ENCODE data around the gene M1AP. TPM values are rescaled to one million over a fixed set of nuclear protein-coding genes. Genes with fewer than 3 reads are reported as not detected.

M1AP gene
- total RNA-seq, 1 experiment from 2014 or later, result not detected

GRCh38 chr2:74668087-74668486 lies 20.0 kb upstream of the M1AP start:
- H3K4me3 Mint-ChIP-seq (ENCODE audit: unreplicated experiment), result no peak overlapping the region
- ChIA-PET POLR2A (interaction anchor here (1.0 kb wide), 1 partner anchor 14 kb away, joined by 3 read pairs; the partner anchor contains the start of gene SEMA4F), CTCF (no interaction called here)
- TF ChIP-seq CTCF (IDR thresholded peaks at IDR 0.05; ENCODE audit: insufficient read depth in 1 of 2, low read depth in 1 of 2, low read length in 1 of 2, severe bottlenecking in 1 of 2, unreplicated experiment in 1 of 2), result no peak
- intact Hi-C loops (cut with micrococcal nuclease; ENCODE audit: unreplicated experiment), result no loop called here
- H3K27me3 Mint-ChIP-seq (ENCODE audit: insufficient read depth, unreplicated experiment), result no peaks in the 10 kb centered on the region
- Histone ChIP-seq H3K9me3 (no peaks in the 10 kb centered on the region), H3K36me3 (ENCODE audit: control insufficient read depth, insufficient read depth, low read length) (no peaks in the 10 kb centered on the region), H3K27me3 (replicated peaks; ENCODE audit: control insufficient read depth, insufficient read depth, low read length) (no peaks in the 10 kb centered on the region), H3K4me3 (ENCODE audit: low read depth, low read length) (no peak overlapping the region), H3K4me1 (no peaks in the 10 kb centered on the region)
- DNase-seq, result no peak
- H3K9me3 Mint-ChIP-seq (ENCODE audit: unreplicated experiment), result no peaks in the 10 kb centered on the region
- no peaks in the 10 kb centered on the region for H3K36me3 Mint-ChIP-seq (ENCODE audit: insufficient read depth, unreplicated experiment)
- no peaks in the 10 kb centered on the region for H3K4me1 Mint-ChIP-seq (ENCODE audit: low read depth, unreplicated experiment)
- H3K27ac Mint-ChIP-seq (ENCODE audit: unreplicated experiment), result no peak overlapping the region
- BruUV-seq (replicated peaks), result no TSS peak

DNA sequence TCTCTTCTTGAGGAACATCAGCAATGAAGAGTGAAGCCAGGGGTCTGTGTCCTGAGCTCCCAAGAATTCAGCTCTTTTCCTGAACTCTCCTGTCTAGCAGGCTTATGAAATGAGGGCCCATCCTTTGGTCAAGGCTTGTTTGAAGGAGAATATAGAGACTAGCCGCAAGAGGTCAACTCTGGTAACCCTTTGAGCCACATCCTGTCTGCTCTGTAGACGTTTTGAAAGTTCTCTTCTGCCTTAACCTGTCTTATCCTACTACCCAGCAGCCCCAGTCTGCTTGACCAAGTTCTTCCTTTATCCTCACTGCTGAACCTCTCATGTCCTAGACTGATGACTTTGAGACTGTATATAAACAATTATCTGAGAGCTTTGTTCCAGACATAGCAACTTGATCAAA lies 11.3 kb upstream of the M1AP start:
- no peaks in the 10 kb centered on the region for H3K4me1 ChIP-seq
- H3K36me3 ChIP-seq (ENCODE audit: control insufficient read depth, insufficient read depth, low read length), result no peaks in the 10 kb centered on the region
- intact Hi-C loops (cut with micrococcal nuclease; ENCODE audit: unreplicated experiment), result no loop called here
- ChIA-PET CTCF (no interaction called here), POLR2A (no interaction called here)
- H3K9me3 ChIP-seq, result no peaks in the 10 kb centered on the region
- H3K27ac Mint-ChIP-seq (ENCODE audit: unreplicated experiment), result no peak overlapping the region
- TF ChIP-seq CTCF (IDR thresholded peaks at IDR 0.05; ENCODE audit: insufficient read depth in 1 of 2, low read depth in 1 of 2, low read length in 1 of 2, severe bottlenecking in 1 of 2, unreplicated experiment in 1 of 2), result no peak
- H3K27me3 Mint-ChIP-seq (ENCODE audit: insufficient read depth, unreplicated experiment), result no peaks in the 10 kb centered on the region
- H3K4me1 Mint-ChIP-seq (ENCODE audit: low read depth, unreplicated experiment), result peaks cover 10% of the 10 kb centered on the region
- H3K4me3 ChIP-seq (ENCODE audit: low read depth, low read length), result no peak overlapping the region
- H3K9me3 Mint-ChIP-seq (ENCODE audit: unreplicated experiment), result no peaks in the 10 kb centered on the region
- peaks cover 2% of the 10 kb centered on the region; the same call in 1 of the 2 replicates for H3K27me3 ChIP-seq (replicated peaks; ENCODE audit: control insufficient read depth, insufficient read depth, low read length)
- no peak overlapping the region for H3K4me3 Mint-ChIP-seq (ENCODE audit: unreplicated experiment)
- no peaks in the 10 kb centered on the region for H3K36me3 Mint-ChIP-seq (ENCODE audit: insufficient read depth, unreplicated experiment)
- DNase-seq, result no peak
- BruUV-seq (replicated peaks), result no TSS peak

GRCh38 chr2:74658516-74658915 lies 10.4 kb upstream of the M1AP start:
- DNase-seq, result no peak
- Mint-ChIP-seq H3K4me1 (ENCODE audit: low read depth, unreplicated experiment) (peaks cover 10% of the 10 kb centered on the region), H3K27ac (ENCODE audit: unreplicated experiment) (no peak overlapping the region), H3K9me3 (ENCODE audit: unreplicated experiment) (no peaks in the 10 kb centered on the region), H3K36me3 (ENCODE audit: insufficient read depth, unreplicated experiment) (no peaks in the 10 kb centered on the region), H3K4me3 (ENCODE audit: unreplicated experiment) (no peak overlapping the region), H3K27me3 (ENCODE audit: insufficient read depth, unreplicated experiment) (no peaks in the 10 kb centered on the region)
- ChIA-PET POLR2A (no interaction called here), CTCF (no interaction called here)
- Histone ChIP-seq H3K4me3 (ENCODE audit: low read depth, low read length) (no peak overlapping the region), H3K36me3 (ENCODE audit: control insufficient read depth, insufficient read depth, low read length) (no peaks in the 10 kb centered on the region), H3K27me3 (replicated peaks; ENCODE audit: control insufficient read depth, insufficient read depth, low read length) (peaks cover 2% of the 10 kb centered on the region; the same call in 1 of the 2 replicates), H3K9me3 (no peaks in the 10 kb centered on the region), H3K4me1 (no peaks in the 10 kb centered on the region)
- no TSS peak for BruUV-seq (replicated peaks)
- no peak for TF ChIP-seq CTCF (IDR thresholded peaks at IDR 0.05; ENCODE audit: insufficient read depth in 1 of 2, low read depth in 1 of 2, low read length in 1 of 2, severe bottlenecking in 1 of 2, unreplicated experiment in 1 of 2)
- intact Hi-C loops (cut with micrococcal nuclease; ENCODE audit: unreplicated experiment), result no loop called here
